Measurements from ENCODE around the gene MAPK10. TPM values are rescaled to one million over a fixed set of nuclear protein-coding genes. Genes with fewer than 3 reads are reported as not detected.
A peak's percentile ranks its signal among the peaks of the same experiment; 100 is the strongest.

The MAPK10 gene
- total RNA-seq (2021) (4.6 to 5.8 TPM (median 5.2 TPM) in 3 replicates), Bru-seq, nascent RNA (percentile 44 among the genes with signal in this experiment)
- long read RNA-seq, experiment 1, full-length matches to known transcripts, result 2 of 10 reads
- long read RNA-seq, experiment 1, partial matches to known transcripts, result 3 of 10 reads
- long read RNA-seq, experiment 1, other reads (novel, unspliced or antisense), result 5 of 10 reads
- long read RNA-seq, experiment 2, partial matches to known transcripts, result 3 of 3 reads
- long read RNA-seq, experiment 2, other reads (novel, unspliced or antisense), result 0 of 3 reads
- long read RNA-seq, experiment 3, partial matches to known transcripts, result 0 of 1 reads
- long read RNA-seq, experiment 3, other reads (novel, unspliced or antisense), result 0 of 1 reads

DNA sequence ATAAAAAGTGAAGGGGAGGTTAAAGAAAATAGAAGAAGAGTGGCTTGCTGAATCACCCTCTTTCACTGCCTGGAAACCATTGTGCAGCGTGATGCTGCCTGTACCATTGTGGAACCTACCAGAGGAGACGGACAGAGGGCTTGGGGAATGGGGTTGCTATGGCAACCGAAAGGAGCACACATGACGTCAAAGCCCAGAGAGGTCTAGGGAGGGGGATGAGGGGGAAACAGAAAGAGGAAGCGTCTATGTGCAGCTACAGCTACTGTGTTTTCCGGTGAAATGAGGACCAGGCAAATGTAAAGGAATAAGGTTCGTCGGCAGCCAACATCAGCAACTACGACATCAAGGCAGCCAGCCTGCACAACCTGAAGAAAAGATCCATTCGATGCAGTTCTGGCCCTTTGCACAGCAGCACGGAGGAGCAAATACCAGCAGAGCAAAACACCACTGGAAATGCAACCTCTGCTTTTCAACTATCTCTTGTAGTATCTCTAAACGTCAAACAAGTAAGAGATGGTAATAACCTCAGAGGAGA, at the start of gene MAPK10:
Gene MAPK10 (minus strand): TSS at position 110 of the 535 bp plus-strand sequence.
- DNase-seq (ENCODE audit: low spot score) (peak; percentile 62), ATAC-seq (peak; percentile 95)
- POLR2A ChIA-PET, result no interaction called here
- Mint-ChIP-seq H3K4me1 (peaks cover 40% of the 10 kb centered on the region), H3K4me3 (peak within 1 kb of the TSS; percentile 61), H3K27me3 (ENCODE audit: low read depth) (no peaks in the 10 kb centered on the region), H3K9me3 (no peaks in the 10 kb centered on the region; the same call in 1 of the 2 replicates), H3K27ac (peak within 1 kb of the TSS; percentile 77), H3K36me3 (no peaks in the 10 kb centered on the region)
- CTCF ChIA-PET, result interaction anchor here (0.8 kb wide), 1 partner anchor 16 kb away, joined by 3 read pairs; no protein-coding TSS in a partner anchor
- TF ChIP-seq, protein P1, sequence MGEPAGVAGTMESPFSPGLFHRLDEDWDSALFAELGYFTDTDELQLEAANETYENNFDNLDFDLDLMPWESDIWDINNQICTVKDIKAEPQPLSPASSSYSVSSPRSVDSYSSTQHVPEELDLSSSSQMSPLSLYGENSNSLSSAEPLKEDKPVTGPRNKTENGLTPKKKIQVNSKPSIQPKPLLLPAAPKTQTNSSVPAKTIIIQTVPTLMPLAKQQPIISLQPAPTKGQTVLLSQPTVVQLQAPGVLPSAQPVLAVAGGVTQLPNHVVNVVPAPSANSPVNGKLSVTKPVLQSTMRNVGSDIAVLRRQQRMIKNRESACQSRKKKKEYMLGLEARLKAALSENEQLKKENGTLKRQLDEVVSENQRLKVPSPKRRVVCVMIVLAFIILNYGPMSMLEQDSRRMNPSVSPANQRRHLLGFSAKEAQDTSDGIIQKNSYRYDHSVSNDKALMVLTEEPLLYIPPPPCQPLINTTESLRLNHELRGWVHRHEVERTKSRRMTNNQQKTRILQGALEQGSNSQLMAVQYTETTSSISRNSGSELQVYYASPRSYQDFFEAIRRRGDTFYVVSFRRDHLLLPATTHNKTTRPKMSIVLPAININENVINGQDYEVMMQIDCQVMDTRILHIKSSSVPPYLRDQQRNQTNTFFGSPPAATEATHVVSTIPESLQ (CRISPR knock-in tag; IDR thresholded peaks at IDR 0.05), result no peak
- TF ChIP-seq, protein P2, sequence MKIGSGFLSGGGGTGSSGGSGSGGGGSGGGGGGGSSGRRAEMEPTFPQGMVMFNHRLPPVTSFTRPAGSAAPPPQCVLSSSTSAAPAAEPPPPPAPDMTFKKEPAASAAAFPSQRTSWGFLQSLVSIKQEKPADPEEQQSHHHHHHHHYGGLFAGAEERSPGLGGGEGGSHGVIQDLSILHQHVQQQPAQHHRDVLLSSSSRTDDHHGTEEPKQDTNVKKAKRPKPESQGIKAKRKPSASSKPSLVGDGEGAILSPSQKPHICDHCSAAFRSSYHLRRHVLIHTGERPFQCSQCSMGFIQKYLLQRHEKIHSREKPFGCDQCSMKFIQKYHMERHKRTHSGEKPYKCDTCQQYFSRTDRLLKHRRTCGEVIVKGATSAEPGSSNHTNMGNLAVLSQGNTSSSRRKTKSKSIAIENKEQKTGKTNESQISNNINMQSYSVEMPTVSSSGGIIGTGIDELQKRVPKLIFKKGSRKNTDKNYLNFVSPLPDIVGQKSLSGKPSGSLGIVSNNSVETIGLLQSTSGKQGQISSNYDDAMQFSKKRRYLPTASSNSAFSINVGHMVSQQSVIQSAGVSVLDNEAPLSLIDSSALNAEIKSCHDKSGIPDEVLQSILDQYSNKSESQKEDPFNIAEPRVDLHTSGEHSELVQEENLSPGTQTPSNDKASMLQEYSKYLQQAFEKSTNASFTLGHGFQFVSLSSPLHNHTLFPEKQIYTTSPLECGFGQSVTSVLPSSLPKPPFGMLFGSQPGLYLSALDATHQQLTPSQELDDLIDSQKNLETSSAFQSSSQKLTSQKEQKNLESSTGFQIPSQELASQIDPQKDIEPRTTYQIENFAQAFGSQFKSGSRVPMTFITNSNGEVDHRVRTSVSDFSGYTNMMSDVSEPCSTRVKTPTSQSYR (CRISPR knock-in tag; IDR thresholded peaks at IDR 0.05), result no peak
- TF ChIP-seq CTCF (IDR thresholded peaks at IDR 0.05) (no peak), ZBTB21 (CRISPR knock-in tag; IDR thresholded peaks at IDR 0.05; ENCODE audit: borderline replicate concordance) (peak; percentile 66; the same call in 1 of the 2 replicates), JAZF1 (CRISPR knock-in tag; IDR thresholded peaks at IDR 0.05) (no peak)

DNA sequence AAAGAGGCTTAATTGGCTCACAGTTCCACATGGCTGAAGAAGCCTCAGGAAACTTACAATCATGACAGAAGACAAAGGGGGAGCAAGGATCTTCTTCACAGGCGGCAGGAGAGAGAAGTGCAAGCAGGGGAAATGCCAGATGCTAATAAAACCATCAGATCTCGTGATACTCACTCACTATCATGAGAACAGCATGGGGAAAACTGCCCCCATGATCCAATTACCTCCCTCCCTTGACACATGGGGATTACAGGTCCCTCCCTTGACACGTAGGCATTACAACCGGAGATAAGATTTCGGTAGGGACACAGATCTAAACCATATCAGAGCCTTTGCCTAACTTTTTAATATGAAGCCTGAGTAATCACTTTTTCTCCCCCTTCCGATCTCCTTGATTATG, 43.7 kb upstream of the MAPK10 start:
- Mint-ChIP-seq H3K27me3 (ENCODE audit: low read depth) (no peaks in the 10 kb centered on the region), H3K4me3 (no peak overlapping the region), H3K36me3 (peaks cover 7% of the 10 kb centered on the region), H3K27ac (no peak overlapping the region), H3K9me3 (peaks cover 10% of the 10 kb centered on the region), H3K4me1 (peaks cover 8% of the 10 kb centered on the region)
- ATAC-seq, result no peak
- POLR2A ChIA-PET, result no interaction called here
- TF ChIP-seq, protein P3, sequence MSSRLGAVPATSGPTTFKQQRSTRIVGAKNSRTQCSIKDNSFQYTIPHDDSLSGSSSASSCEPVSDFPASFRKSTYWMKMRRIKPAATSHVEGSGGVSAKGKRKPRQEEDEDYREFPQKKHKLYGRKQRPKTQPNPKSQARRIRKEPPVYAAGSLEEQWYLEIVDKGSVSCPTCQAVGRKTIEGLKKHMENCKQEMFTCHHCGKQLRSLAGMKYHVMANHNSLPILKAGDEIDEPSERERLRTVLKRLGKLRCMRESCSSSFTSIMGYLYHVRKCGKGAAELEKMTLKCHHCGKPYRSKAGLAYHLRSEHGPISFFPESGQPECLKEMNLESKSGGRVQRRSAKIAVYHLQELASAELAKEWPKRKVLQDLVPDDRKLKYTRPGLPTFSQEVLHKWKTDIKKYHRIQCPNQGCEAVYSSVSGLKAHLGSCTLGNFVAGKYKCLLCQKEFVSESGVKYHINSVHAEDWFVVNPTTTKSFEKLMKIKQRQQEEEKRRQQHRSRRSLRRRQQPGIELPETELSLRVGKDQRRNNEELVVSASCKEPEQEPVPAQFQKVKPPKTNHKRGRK (CRISPR knock-in tag; IDR thresholded peaks at IDR 0.05; ENCODE audit: borderline replicate concordance), result no peak
- TF ChIP-seq ZNF232 (CRISPR knock-in tag; IDR thresholded peaks at IDR 0.05) (no peak), EMX1 (CRISPR knock-in tag; IDR thresholded peaks at IDR 0.05) (no peak)
- TF ChIP-seq, protein P2 (CRISPR knock-in tag; IDR thresholded peaks at IDR 0.05), result no peak
- TF ChIP-seq, protein P4, sequence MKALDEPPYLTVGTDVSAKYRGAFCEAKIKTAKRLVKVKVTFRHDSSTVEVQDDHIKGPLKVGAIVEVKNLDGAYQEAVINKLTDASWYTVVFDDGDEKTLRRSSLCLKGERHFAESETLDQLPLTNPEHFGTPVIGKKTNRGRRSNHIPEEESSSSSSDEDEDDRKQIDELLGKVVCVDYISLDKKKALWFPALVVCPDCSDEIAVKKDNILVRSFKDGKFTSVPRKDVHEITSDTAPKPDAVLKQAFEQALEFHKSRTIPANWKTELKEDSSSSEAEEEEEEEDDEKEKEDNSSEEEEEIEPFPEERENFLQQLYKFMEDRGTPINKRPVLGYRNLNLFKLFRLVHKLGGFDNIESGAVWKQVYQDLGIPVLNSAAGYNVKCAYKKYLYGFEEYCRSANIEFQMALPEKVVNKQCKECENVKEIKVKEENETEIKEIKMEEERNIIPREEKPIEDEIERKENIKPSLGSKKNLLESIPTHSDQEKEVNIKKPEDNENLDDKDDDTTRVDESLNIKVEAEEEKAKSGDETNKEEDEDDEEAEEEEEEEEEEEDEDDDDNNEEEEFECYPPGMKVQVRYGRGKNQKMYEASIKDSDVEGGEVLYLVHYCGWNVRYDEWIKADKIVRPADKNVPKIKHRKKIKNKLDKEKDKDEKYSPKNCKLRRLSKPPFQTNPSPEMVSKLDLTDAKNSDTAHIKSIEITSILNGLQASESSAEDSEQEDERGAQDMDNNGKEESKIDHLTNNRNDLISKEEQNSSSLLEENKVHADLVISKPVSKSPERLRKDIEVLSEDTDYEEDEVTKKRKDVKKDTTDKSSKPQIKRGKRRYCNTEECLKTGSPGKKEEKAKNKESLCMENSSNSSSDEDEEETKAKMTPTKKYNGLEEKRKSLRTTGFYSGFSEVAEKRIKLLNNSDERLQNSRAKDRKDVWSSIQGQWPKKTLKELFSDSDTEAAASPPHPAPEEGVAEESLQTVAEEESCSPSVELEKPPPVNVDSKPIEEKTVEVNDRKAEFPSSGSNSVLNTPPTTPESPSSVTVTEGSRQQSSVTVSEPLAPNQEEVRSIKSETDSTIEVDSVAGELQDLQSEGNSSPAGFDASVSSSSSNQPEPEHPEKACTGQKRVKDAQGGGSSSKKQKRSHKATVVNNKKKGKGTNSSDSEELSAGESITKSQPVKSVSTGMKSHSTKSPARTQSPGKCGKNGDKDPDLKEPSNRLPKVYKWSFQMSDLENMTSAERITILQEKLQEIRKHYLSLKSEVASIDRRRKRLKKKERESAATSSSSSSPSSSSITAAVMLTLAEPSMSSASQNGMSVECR (CRISPR knock-in tag; IDR thresholded peaks at IDR 0.05; ENCODE audit: borderline replicate concordance), result no peak
- CTCF ChIA-PET, result no interaction called here
- no peak for DNase-seq (ENCODE audit: low spot score)

Data from WTC11 (cell line).